Stromal cell of bone marrow (primary cell): ENCODE data around the gene CNPY1.
"Not testable (repeated sequence)": the region's sequence is repeated elsewhere in the genome, so short reads cannot be mapped to it uniquely, and the experiment has no call there.

ENCODE experiments used
- DNase-seq: peaks from one replicate; pipeline ENCODE4 v3.0.0-alpha.2; 2012; ENCODE audit warnings: low read depth

CNPY1 gene

GRCh38 chr7:155533120-155533826 is 13.1 kb downstream of the CNPY1 start:
- no peak for DNase-seq

GRCh38 chr7:155532792-155533119 is 13.6 kb downstream of the CNPY1 start:
- no peak for DNase-seq

GRCh38 chr7:155531681-155532080 is 14.7 kb downstream of the CNPY1 start:
- DNase-seq, result no peak

GRCh38 chr7:155530601-155531000 is 15.8 kb downstream of the CNPY1 start:
- no peak for DNase-seq

GRCh38 chr7:155529845-155530244 is 16.5 kb downstream of the CNPY1 start:
- no peak for DNase-seq

GRCh38 chr7:155529346-155529745 is 17.0 kb downstream of the CNPY1 start:
- no peak for DNase-seq

- DNase-seq, result no peak
Measured at GRCh38 chr7:155527664-155528063, 18.7 kb downstream of the CNPY1 start.

- DNase-seq, result no peak
Measured at GRCh38 chr7:155526225-155526624, 20.1 kb downstream of the CNPY1 start.

GRCh38 chr7:155524018-155524556 is 22.3 kb downstream of the CNPY1 start:
- no peak for DNase-seq

GRCh38 chr7:155523168-155523675 is 23.1 kb downstream of the CNPY1 start:
- DNase-seq, result no peak

- DNase-seq, result no peak
Measured at GRCh38 chr7:155521743-155522398, 24.5 kb downstream of the CNPY1 start.

- no peak for DNase-seq
Measured at GRCh38 chr7:155521007-155521742, 25.2 kb downstream of the CNPY1 start.

- DNase-seq, result no peak
Measured at GRCh38 chr7:155520114-155520513, 26.2 kb downstream of the CNPY1 start.

GRCh38 chr7:155519358-155519757 is 27.0 kb downstream of the CNPY1 start:
- not testable (repeated sequence) for DNase-seq

GRCh38 chr7:155518633-155519032 is 27.7 kb downstream of the CNPY1 start:
- DNase-seq, result no peak

GRCh38 chr7:155517969-155518368 is 28.4 kb downstream of the CNPY1 start:
- no peak for DNase-seq

- no peak for DNase-seq
Measured at GRCh38 chr7:155517452-155517851, 28.9 kb downstream of the CNPY1 start.

GRCh38 chr7:155516466-155516865 is 29.9 kb downstream of the CNPY1 start:
- no peak for DNase-seq

GRCh38 chr7:155515318-155515717 is 31.0 kb downstream of the CNPY1 start:
- DNase-seq, result no peak

GRCh38 chr7:155514296-155514695 is 32.1 kb downstream of the CNPY1 start:
- no peak for DNase-seq

GRCh38 chr7:155513543-155514285 is 32.6 kb downstream of the CNPY1 start:
- no peak for DNase-seq
